ENCODE measurements around the gene KATNB1. TPM values are rescaled to one million over a fixed set of nuclear protein-coding genes. Genes with fewer than 3 reads are reported as not detected.

KATNB1 gene
- polyA plus RNA-seq, 1 of the 3 experiments (the other 2 are of a cell fraction), result 43.7 TPM

DNA sequence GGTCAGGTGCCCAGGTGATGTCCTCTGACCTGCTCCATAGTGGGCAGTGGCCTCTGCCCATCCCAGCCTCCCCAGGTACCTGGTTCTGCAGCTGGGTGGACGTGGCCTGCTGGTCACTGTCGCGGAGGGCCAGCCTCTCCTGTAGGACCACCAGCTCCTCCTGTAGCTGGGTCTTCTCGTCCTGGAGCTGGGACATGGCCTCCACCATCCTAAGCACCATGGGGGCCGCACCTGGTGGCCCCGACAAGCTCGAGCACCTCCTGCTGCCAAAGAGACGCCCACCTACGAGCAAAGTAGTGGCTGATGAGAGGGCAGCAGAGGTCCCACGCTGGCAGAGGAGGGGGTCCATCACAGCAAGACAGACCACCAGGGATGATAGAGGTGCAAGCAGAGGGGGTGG is 49.8 kb downstream of the KATNB1 start:
- POLR2A ChIA-PET, result no interaction called here

DNA sequence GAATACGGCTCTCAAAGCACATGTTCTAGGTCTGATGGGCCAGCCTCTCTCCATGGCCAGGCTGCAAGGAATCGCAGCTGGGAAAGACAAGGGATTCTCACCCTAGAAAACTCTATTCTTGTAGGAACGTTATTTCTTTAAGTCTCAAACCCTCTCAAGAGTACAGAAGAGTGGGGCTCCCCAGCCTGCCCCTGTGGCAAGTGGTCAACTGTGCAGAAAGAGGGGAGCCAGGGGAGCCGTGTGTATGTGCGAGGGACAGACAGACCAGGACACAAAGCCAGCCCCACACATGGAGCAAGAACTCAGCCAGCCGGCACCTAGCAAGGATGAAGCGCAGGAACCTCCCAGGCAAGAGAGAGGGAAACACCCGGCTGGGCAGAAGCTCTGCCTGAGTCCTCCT is 50.4 kb downstream of the KATNB1 start:
- 0 out of 2 replicates have a peak, but pooled peaks cover 17% of the 10 kb centered on the region for H4K20me1 ChIP-seq (ENCODE audit: insufficient read depth)
- H2AFZ ChIP-seq (ENCODE audit: low read depth), result no peak overlapping the region
- H3K27me3 ChIP-seq (ENCODE audit: insufficient read depth), result no peaks in the 10 kb centered on the region
- H3K4me2 ChIP-seq, result no peak overlapping the region
- no peaks in the 10 kb centered on the region for H3K9me3 ChIP-seq
- H3K9ac ChIP-seq, result no peak overlapping the region
- TF ChIP-seq MXI1 (IDR thresholded peaks at IDR 0.05; ENCODE audit: low read depth, low read length) (no peak), JUND (IDR thresholded peaks at IDR 0.05) (no peak), TAF1 (IDR thresholded peaks at IDR 0.05; ENCODE audit: borderline replicate concordance, low read depth, low read length) (no peak), NRF1 (IDR thresholded peaks at IDR 0.05; ENCODE audit: low read depth, low read length) (no peak)
- H3K4me1 ChIP-seq (ENCODE audit: control insufficient read depth in 1 of 2, insufficient read depth in 2 of 2, low read depth in 1 of 2, low read length in 1 of 2), result no peaks in the 10 kb centered on the region
- DNase-seq, result no peak
- H3K36me3 ChIP-seq (replicated peaks in 1 of 2; ENCODE audit: control insufficient read depth in 1 of 2, insufficient read depth in 2 of 2, low read length in 1 of 2), result peaks cover 11 to 20% of the 10 kb centered on the region in 2 experiments
- CTCF ChIA-PET, result interaction anchor here (1.1 to 1.2 kb wide), 3 partner anchors 16 to 136 kb away, joined by 3 read pairs; no protein-coding TSS in a partner anchor
- WGBS (ENCODE audit: low lambda C conversion rate), result 95% methylated on average over 8 of the region's 8 CpGs
- no peaks in the 10 kb centered on the region for H3K9me2 ChIP-seq
- no peak overlapping the region for H3K27ac ChIP-seq (ENCODE audit: low read depth in 2 of 2, low read length in 1 of 2)
- no peak overlapping the region for H3K4me3 ChIP-seq (ENCODE audit: low read depth in 2 of 2, low read length in 1 of 2)
- POLR2A ChIA-PET, result no interaction called here
- H3F3A ChIP-seq (replicated peaks; ENCODE audit: insufficient read depth), result no peaks in the 10 kb centered on the region
- peaks cover 23% of the 10 kb centered on the region for H3K79me2 ChIP-seq (ENCODE audit: insufficient read depth)

More for the DNA sequence above, 49.8 kb downstream of the KATNB1 start:
- no peaks in the 10 kb centered on the region for H3K9me3 ChIP-seq
- no peak for TF ChIP-seq TEAD4 (IDR thresholded peaks at IDR 0.05; ENCODE audit: borderline replicate concordance, insufficient read depth)
- TF ChIP-seq, protein P1, sequence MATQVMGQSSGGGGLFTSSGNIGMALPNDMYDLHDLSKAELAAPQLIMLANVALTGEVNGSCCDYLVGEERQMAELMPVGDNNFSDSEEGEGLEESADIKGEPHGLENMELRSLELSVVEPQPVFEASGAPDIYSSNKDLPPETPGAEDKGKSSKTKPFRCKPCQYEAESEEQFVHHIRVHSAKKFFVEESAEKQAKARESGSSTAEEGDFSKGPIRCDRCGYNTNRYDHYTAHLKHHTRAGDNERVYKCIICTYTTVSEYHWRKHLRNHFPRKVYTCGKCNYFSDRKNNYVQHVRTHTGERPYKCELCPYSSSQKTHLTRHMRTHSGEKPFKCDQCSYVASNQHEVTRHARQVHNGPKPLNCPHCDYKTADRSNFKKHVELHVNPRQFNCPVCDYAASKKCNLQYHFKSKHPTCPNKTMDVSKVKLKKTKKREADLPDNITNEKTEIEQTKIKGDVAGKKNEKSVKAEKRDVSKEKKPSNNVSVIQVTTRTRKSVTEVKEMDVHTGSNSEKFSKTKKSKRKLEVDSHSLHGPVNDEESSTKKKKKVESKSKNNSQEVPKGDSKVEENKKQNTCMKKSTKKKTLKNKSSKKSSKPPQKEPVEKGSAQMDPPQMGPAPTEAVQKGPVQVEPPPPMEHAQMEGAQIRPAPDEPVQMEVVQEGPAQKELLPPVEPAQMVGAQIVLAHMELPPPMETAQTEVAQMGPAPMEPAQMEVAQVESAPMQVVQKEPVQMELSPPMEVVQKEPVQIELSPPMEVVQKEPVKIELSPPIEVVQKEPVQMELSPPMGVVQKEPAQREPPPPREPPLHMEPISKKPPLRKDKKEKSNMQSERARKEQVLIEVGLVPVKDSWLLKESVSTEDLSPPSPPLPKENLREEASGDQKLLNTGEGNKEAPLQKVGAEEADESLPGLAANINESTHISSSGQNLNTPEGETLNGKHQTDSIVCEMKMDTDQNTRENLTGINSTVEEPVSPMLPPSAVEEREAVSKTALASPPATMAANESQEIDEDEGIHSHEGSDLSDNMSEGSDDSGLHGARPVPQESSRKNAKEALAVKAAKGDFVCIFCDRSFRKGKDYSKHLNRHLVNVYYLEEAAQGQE (IDR thresholded peaks at IDR 0.05; ENCODE audit: low read depth, low read length), result no peak
- H3K36me3 ChIP-seq (replicated peaks in 1 of 2; ENCODE audit: control insufficient read depth in 1 of 2, insufficient read depth in 2 of 2, low read length in 1 of 2), result peaks cover 6 to 20% of the 10 kb centered on the region in 2 experiments
- H3F3A ChIP-seq (replicated peaks; ENCODE audit: insufficient read depth), result no peaks in the 10 kb centered on the region
- H3K9ac ChIP-seq, result no peak overlapping the region
- 0 out of 2 replicates have a peak, but pooled peaks cover 17% of the 10 kb centered on the region for H4K20me1 ChIP-seq (ENCODE audit: insufficient read depth)
- no peak for DNase-seq
- no peaks in the 10 kb centered on the region for H3K4me1 ChIP-seq (ENCODE audit: control insufficient read depth in 1 of 2, insufficient read depth in 2 of 2, low read depth in 1 of 2, low read length in 1 of 2)
- WGBS (ENCODE audit: low lambda C conversion rate), result 100% methylated on average over 2 of the region's 10 CpGs
- no peak overlapping the region for H3K4me2 ChIP-seq
- no peaks in the 10 kb centered on the region for H3K9me2 ChIP-seq
- no peaks in the 10 kb centered on the region for H3K27me3 ChIP-seq (ENCODE audit: insufficient read depth)
- no peak overlapping the region for H3K27ac ChIP-seq (ENCODE audit: low read depth in 2 of 2, low read length in 1 of 2)
- no peak overlapping the region for H3K4me3 ChIP-seq (ENCODE audit: low read depth in 2 of 2, low read length in 1 of 2)
- peaks cover 20% of the 10 kb centered on the region for H3K79me2 ChIP-seq (ENCODE audit: insufficient read depth)
- CTCF ChIA-PET, result interaction anchor here (1.2 kb wide), 1 partner anchor 28 kb away, joined by 3 read pairs; no protein-coding TSS in a partner anchor
- no peak overlapping the region for H2AFZ ChIP-seq (ENCODE audit: low read depth)
